HepG2 (cell line): ENCODE data around the gene ALDH3B2. TPM values are rescaled to one million over a fixed set of nuclear protein-coding genes. Genes with fewer than 3 reads are reported as not detected.
A peak's percentile ranks its signal among the peaks of the same experiment; 100 is the strongest.

Experiments
- AKAP8 ChIP-seq: sonication (generic); formaldehyde crosslinking; IDR thresholded peaks from 2 replicates; pipeline ENCODE4 v1.5.1; 2020; ENCODE audit warnings: mild to moderate bottlenecking, missing genetic modification reagents
- CBX5 ChIP-seq: sonication (generic); formaldehyde crosslinking; IDR thresholded peaks from 2 replicates; pipeline ENCODE4 v1.4.0; 2020; ENCODE audit warnings: missing genetic modification reagents, borderline replicate concordance
- CENPX ChIP-seq: sonication (generic); formaldehyde crosslinking; IDR thresholded peaks from 2 replicates; pipeline ENCODE4 v1.9.0; 2021; ENCODE audit warnings: mild to moderate bottlenecking, missing genetic modification reagents, moderate library complexity
- FOSL2 ChIP-seq: sonication (generic); formaldehyde crosslinking; IDR thresholded peaks from 2 replicates; pipeline ENCODE4 v1.4.0; 2020; ENCODE audit warnings: missing genetic modification reagents
- HIVEP1 ChIP-seq: sonication (generic); formaldehyde crosslinking; IDR thresholded peaks from 2 replicates; pipeline ENCODE4 v1.4.0; 2020; ENCODE audit warnings: mild to moderate bottlenecking, missing genetic modification reagents
- HNF4G ChIP-seq, 2 experiments: sonication (generic) in 1 of 2; formaldehyde crosslinking in 1 of 2; IDR thresholded peaks; 2 replicates each; pipeline versions ENCODE4 v1.4.0 to v1.6.1; 2011 to 2020; ENCODE audit warnings: borderline replicate concordance in 2 of 2, low read depth in 2 of 2, mild to moderate bottlenecking in 2 of 2, low read length in 1 of 2, missing genetic modification reagents in 1 of 2, moderate library complexity in 1 of 2
- MTA1 ChIP-seq: sonication (generic); formaldehyde crosslinking; IDR thresholded peaks from 2 replicates; pipeline ENCODE4 v1.4.0; 2020; ENCODE audit warnings: missing genetic modification reagents, mild to moderate bottlenecking, borderline replicate concordance
- NFAT5 ChIP-seq: sonication (generic); formaldehyde crosslinking; IDR thresholded peaks from 2 replicates; pipeline ENCODE4 v1.4.0; 2020; ENCODE audit warnings: missing genetic modification reagents
- PAWR ChIP-seq: sonication (generic); formaldehyde crosslinking; IDR thresholded peaks from 2 replicates; pipeline ENCODE4 v1.4.0; 2020; ENCODE audit warnings: missing genetic modification reagents, mild to moderate bottlenecking, borderline replicate concordance
- RFX1 ChIP-seq: fragments of 450-650 bp; IDR thresholded peaks from 2 replicates; pipeline ENCODE4 v1.6.1; 2017
- SOX5 ChIP-seq: IDR thresholded peaks from 2 replicates; pipeline ENCODE4 v1.6.1; 2016; ENCODE audit warnings: borderline replicate concordance
- SP2 ChIP-seq: sonication (generic); formaldehyde crosslinking; IDR thresholded peaks from 2 replicates; pipeline ENCODE4 v1.5.1; 2020; ENCODE audit warnings: mild to moderate bottlenecking, missing genetic modification reagents
- TAF1 ChIP-seq: sonication (generic); formaldehyde crosslinking; IDR thresholded peaks from 2 replicates; pipeline ENCODE4 v1.4.0; 2020; ENCODE audit warnings: missing genetic modification reagents
- ZNF136 ChIP-seq: sonication (generic); formaldehyde crosslinking; IDR thresholded peaks from 2 replicates; pipeline ENCODE4 v1.8.1; 2022; ENCODE audit warnings: low read depth, mild to moderate bottlenecking, moderate library complexity, missing genetic modification reagents
- ZNF225 ChIP-seq: sonication (generic); formaldehyde crosslinking; IDR thresholded peaks from 2 replicates; pipeline ENCODE4 v1.4.0; 2020; ENCODE audit warnings: mild to moderate bottlenecking, missing genetic modification reagents
- ZNF333 ChIP-seq: sonication (generic); formaldehyde crosslinking; IDR thresholded peaks from 2 replicates; pipeline ENCODE4 v1.4.0; 2020; ENCODE audit warnings: mild to moderate bottlenecking, missing genetic modification reagents, borderline replicate concordance
- ZNF883 ChIP-seq: sonication (generic); formaldehyde crosslinking; IDR thresholded peaks from 2 replicates; pipeline ENCODE4 v1.5.1; 2020; ENCODE audit warnings: mild to moderate bottlenecking, missing genetic modification reagents; ENCODE audit errors: not compliant biosample characterization
- ZSCAN9 ChIP-seq: IDR thresholded peaks from 2 replicates; pipeline ENCODE4 v1.6.1; 2016; ENCODE audit warnings: borderline replicate concordance
- polyA plus RNA-seq, 8 experiments: library from polyadenylated mRNA; depleted of rRNA in 3 of 8; stranded (reverse) in 7 of 8; unstranded in 1 of 8; fragments of >200 nt; fragmentation: Illumina TruSeq in 4 of 8; extraction: Trizol in 4 of 8; gene quantifications; 2 replicates each; pipeline versions ENCODE4 v1.2.1 to v1.2.3, GENCODE V29; 2011 to 2016; ENCODE audit warnings: low read depth in 4 of 8, missing spikeins in 1 of 8, mixed read lengths in 1 of 8; ENCODE audit not compliant: insufficient read depth in 1 of 8
- total RNA-seq, 5 experiments: library from RNA; depleted of rRNA; stranded (reverse); fragments of >200 nt; fragmentation: Illumina TruSeq; extraction: Trizol; gene quantifications; 2 replicates each; pipeline ENCODE4 v1.2.3, GENCODE V29; 2016; ENCODE audit warnings: low read depth in 1 of 5
- TF ChIP-seq, protein P1 (sequence below): sonication (generic); formaldehyde crosslinking; IDR thresholded peaks from 2 replicates; pipeline ENCODE4 v1.4.0; 2020; ENCODE audit warnings: missing genetic modification reagents, borderline replicate concordance

ALDH3B2 gene
- total and polyA plus RNA-seq, 2 of the 13 experiments (the other 11 are each of a cell fraction or from before 2014, with no cell fraction given): not detected

DNA sequence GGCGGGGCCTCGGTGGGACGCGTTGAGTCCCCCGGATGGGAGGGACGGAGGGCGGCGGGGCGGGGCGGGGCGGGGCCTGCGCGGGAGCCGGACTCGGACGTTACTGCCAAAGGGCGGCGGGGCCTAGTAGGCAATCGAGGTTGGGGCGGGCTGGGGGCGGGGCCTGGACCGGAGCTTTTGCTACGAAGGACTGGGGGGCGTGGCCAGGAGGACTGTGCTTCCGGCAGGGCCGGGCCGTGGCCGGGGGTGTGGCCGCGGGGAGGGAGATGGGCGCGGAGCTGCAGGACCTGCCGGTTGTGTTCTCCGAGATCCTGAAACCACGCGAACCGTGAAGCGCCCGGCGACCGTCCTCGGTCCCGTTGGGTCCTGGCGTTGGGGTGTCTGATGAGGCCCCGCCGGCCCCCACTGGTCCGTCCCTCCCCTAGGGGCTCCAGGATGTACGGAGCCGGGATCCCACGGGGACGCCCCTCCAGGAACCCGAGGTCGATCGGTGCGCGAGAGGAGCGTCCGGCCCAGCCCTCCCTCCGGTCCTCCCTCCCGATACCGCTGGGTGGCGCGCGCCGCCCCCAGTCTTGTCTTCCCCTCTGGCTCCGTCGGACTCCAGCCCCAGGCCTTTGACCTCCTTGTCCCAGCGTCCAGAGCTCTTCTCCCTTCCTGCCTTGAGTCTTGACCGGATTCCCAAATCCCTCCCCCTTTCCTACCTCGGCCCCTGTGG, 44.0 kb downstream of the ALDH3B2 start (continued):
- TF ChIP-seq AKAP8: peak; percentile 76; the same call in 1 of the 2 replicates
- TF ChIP-seq CENPX (CRISPR knock-in tag): no peak
- TF ChIP-seq SOX5 (CRISPR knock-in tag): peak; percentile 60
- TF ChIP-seq NFAT5: 0 out of 2 replicates have a peak, but pooled peaks have one; percentile 36
- peak; percentile 50; the same call in 1 of the 2 replicates for TF ChIP-seq HIVEP1 (CRISPR knock-in tag)
- 0 out of 2 replicates have a peak, but pooled peaks have one; percentile 13 for TF ChIP-seq SP2
- TF ChIP-seq ZNF136 (CRISPR knock-in tag): no peak; the same call in 1 of the 2 replicates
- no peak for TF ChIP-seq RFX1
- peak; percentile 57 for TF ChIP-seq ZNF883
- no peak; the same call in 1 of the 2 replicates for TF ChIP-seq ZNF225 (CRISPR knock-in tag)
- TF ChIP-seq, protein P1, sequence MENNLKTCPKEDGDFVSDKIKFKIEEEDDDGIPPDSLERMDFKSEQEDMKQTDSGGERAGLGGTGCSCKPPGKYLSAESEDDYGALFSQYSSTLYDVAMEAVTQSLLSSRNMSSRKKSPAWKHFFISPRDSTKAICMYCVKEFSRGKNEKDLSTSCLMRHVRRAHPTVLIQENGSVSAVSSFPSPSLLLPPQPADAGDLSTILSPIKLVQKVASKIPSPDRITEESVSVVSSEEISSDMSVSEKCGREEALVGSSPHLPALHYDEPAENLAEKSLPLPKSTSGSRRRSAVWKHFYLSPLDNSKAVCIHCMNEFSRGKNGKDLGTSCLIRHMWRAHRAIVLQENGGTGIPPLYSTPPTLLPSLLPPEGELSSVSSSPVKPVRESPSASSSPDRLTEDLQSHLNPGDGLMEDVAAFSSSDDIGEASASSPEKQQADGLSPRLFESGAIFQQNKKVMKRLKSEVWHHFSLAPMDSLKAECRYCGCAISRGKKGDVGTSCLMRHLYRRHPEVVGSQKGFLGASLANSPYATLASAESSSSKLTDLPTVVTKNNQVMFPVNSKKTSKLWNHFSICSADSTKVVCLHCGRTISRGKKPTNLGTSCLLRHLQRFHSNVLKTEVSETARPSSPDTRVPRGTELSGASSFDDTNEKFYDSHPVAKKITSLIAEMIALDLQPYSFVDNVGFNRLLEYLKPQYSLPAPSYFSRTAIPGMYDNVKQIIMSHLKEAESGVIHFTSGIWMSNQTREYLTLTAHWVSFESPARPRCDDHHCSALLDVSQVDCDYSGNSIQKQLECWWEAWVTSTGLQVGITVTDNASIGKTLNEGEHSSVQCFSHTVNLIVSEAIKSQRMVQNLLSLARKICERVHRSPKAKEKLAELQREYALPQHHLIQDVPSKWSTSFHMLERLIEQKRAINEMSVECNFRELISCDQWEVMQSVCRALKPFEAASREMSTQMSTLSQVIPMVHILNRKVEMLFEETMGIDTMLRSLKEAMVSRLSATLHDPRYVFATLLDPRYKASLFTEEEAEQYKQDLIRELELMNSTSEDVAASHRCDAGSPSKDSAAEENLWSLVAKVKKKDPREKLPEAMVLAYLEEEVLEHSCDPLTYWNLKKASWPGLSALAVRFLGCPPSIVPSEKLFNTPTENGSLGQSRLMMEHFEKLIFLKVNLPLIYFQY (CRISPR knock-in tag): peak; percentile 86; the same call in 1 of the 2 replicates
- no peak for TF ChIP-seq PAWR (CRISPR knock-in tag)
- 0 out of 2 replicates have a peak, but pooled peaks have one; percentile 67 for TF ChIP-seq MTA1
- TF ChIP-seq CBX5: peak; percentile 47; the same call in 1 of the 2 replicates
- TF ChIP-seq TAF1 (CRISPR knock-in tag): peak; percentile 55
- TF ChIP-seq HNF4G (IDR thresholded peaks at IDR 0.05; ENCODE audit: borderline replicate concordance, low read depth, low read length): peak; percentile 74; the same call in 1 of the 2 replicates
- peak; percentile 76 for TF ChIP-seq HNF4G (CRISPR knock-in tag; IDR thresholded peaks at IDR 0.05; ENCODE audit: borderline replicate concordance, low read depth)
- peak; percentile 22; the same call in 1 of the 2 replicates for TF ChIP-seq ZSCAN9 (CRISPR knock-in tag)
- peak; percentile 29; the same call in 1 of the 2 replicates for TF ChIP-seq FOSL2 (CRISPR knock-in tag)
- 0 out of 2 replicates have a peak, but pooled peaks have one; percentile 77 for TF ChIP-seq ZNF333 (CRISPR knock-in tag)
